Skin epidermis (tissue), 12 donors: Measurements from ENCODE around the gene SULT1B1.

ENCODE experiments used
- H3K27ac ChIP-seq, 21 experiments: fragments of 200-600 bp; sonication (generic) in 11 of 21; one replicate each; pipeline ENCODE4 v1.5.0; 2020; ENCODE audit warnings: mild to moderate bottlenecking in 3 of 21, inconsistent platforms in 2 of 21, moderate library complexity in 2 of 21
- H3K4me3 ChIP-seq, 7 experiments: fragments of 200-600 bp; sonication (generic) in 2 of 7; one replicate each; pipeline ENCODE4 v1.5.0; 2020; ENCODE audit warnings: inconsistent platforms in 2 of 7, mild to moderate bottlenecking in 2 of 7, moderate library complexity in 1 of 7

SULT1B1 gene

DNA sequence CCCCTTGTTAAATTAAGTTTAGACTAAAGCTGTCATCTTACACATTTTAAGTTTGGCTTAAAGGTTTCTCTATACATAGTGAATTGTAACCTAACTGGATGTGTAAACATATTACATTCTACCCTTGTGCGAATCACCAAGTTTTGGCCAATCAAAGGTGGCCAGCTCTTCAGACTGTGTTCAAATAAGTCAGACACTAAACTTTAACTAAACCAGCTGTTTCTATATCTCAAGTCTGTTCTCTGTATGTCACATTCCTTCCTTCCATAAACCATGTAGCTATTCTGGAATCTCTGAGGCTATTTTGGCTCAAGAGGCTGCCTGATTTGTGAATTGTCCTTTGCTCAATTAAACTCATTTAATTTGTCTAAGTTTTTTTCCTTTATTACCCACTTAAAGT is 6.7 kb downstream of the SULT1B1 start:
- Histone ChIP-seq H3K27ac (no peak overlapping the region), H3K4me3 (no peak overlapping the region)

DNA sequence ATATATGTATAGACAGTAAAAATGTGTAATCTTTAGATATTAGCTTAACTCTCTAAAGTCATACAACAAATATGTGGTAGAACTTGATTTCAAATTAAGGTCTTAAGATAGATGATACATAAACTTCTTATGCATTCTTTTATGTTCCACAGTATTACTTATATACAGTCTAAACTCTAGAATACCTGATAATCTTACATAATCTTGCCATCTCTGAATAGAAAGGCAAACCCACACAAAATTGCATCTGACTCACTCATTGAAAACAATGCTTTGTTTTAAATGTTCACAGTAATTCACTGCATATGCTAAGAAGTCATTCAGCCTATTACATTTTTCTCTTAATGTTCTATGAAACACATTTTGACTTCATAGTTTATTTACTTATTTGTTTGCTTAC is 10.1 kb downstream of the SULT1B1 start:
- Histone ChIP-seq H3K4me3 (no peak overlapping the region), H3K27ac (peak overlapping the region in 8 of 21 experiments; percentile 19 to 59 (median 36))

DNA sequence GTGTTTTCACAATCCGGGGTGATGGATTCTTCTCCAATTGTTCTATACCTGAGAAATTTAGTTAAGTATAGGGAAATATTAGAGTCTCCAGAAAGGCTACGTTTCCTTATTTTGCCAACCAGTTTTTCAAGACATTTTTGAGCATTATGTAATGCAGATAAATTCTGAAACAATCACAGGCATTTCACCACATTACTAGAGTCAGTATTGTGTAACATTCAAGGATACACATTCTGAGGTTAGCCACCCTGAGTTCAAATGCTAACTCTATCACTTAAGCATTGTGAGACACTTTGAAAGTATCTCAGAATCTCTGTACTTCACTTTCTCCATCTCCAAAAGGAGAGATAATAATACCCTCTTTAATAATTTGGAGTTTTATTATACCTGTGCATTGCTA is 10.6 kb downstream of the SULT1B1 start:
- Histone ChIP-seq H3K4me3 (no peak overlapping the region), H3K27ac (peak overlapping the region in 1 of 21 experiments; percentile 29)

DNA sequence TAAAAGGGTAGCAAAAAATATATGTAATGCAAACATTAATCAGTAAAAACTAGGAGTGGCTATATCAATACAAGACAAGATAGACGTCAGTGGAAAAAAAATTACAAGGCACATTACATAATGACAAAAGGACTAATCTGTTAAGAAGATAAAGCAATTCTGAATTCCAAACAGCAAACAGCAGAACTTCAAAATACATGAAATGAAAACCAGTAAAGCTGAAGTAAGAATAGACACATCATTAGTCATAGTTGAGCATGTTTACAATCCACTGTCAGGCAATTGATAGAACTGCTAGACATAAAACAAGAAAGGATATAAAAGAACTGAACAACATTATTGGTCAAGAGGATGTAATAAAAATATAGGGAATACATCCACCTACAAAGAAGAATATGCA is 12.2 kb downstream of the SULT1B1 start:
- no peak overlapping the region for H3K4me3 ChIP-seq
- H3K27ac ChIP-seq, result no peak overlapping the region

DNA sequence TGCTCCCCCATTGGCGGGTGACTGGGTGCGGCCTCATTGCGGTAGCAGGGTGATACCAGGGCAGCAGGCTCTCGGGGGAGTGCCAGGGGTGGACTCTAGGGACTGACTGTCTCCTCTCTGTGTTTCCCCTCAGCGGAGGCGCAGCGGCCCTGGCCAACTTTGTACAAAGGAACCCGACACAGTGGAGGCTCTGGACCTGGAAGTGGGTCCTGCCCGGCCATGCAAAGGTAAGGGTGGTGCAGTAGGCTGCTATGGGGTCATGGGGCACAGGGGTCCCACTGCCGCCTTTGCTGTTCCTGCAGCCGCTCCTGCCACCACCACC is 16.3 kb downstream of the SULT1B1 start:
- Histone ChIP-seq H3K27ac (no peak overlapping the region), H3K4me3 (no peak overlapping the region)

DNA sequence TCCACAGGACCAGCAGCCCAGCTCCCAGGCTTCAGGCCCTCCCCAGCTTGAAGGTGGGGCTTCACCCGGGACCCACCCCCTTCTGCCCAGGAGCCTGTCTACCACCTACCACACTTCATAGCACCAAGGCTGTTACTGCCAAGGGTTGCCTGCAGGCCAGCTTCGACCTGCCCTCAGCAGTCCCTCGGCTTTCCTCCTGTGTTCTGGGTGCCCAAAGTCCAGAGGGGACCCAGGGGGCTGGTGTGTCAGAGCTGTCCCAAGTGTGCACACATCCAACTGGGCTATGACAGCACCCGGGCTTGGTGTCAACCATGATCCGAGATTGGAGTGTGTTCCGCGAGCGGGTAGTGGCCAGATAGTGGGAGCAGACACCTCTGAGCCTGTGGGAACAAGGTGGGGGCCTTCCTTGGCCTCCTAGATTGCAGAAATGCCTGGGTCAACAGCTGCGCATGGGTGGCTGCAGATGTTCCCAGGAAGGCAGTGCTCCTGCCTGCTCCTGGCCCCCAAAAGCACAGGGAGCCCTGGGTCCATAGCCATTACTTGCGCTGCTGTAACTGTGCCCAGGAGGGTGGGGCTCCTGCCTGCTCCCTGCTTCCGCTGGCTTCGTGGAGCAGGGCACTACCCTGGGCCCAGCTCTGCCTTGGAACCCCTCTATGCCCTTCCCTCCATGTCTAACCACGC is 16.8 kb downstream of the SULT1B1 start:
- no peak overlapping the region for H3K27ac ChIP-seq
- no peak overlapping the region for H3K4me3 ChIP-seq

DNA sequence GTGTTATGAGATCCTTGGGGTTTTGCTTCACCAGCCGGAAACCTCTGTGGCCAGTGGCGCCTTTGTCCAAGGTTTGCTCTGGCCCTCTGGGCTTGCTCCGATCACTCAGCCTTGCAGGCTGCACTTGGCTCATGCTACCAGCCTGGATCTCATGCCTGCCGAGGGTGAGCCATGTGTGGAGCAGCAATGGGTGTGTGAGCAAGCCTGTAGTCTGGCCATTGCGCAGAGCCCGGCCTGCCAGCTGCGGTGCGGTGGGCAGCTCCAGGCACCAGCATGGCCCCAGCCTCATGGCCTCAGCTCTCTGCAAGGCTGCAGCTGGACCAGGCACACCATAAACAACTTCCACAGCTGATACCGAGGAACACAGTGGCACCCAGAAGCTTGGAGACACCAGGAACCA is 17.8 kb downstream of the SULT1B1 start:
- no peak overlapping the region for H3K27ac ChIP-seq
- H3K4me3 ChIP-seq, result no peak overlapping the region

DNA sequence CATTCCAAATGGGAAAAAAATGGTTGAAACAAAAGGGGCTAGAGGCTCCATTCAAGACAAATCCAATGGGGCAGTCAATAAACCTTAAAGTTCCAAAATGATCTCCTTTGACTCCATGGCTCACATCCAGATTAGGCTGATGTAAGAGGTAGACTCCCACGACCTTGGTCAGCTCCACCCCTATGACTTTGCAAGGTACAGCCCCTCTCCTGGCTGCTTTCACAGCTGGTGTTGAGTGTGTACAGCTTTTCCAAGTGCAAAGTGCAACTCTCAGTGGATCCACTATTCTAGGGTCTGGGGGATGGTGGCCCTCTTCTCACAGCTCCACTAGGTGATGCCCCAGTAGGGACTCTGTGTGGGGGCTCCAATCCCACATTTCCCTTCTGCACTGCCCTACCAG is 21.5 kb downstream of the SULT1B1 start:
- H3K4me3 ChIP-seq, result no peak overlapping the region
- H3K27ac ChIP-seq, result no peak overlapping the region

DNA sequence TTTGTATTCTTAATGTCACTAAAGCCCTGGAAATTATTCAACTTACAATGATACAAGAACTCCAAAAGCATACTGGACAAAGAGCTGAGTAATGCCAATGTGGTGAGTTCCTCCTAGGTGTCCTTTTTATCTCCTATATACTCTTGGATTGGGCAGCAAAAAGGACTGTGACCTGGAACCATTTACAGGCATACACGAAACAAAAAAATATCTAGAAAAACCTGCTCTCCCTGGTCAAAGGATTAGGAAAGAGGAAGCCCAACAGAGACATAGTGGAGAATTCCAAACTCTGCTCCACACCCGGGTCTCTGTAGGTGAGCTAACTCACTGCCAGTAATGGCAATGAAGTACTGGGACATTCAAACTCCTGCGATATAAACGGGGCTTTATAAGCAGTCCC is 25.3 kb downstream of the SULT1B1 start:
- Histone ChIP-seq H3K4me3 (no peak overlapping the region), H3K27ac (no peak overlapping the region)

DNA sequence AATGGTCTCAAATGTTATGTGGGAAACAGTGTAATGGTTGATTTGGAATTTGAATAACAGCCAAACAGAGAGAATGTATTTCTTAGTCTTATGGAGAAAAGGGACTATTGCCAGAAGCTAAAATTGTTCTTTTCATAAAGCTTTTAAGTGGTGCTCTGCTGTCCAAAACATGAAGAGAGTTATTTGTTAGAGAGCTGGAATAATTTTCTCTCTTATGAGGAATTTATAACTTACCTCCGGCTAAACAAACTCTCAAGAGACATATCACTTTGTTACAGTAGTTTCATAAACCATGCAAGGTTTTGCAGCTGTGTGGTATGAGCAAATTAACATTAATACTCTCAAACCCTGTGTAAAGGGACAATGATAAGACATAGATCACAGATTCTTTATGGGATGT is 28.6 kb downstream of the SULT1B1 start:
- Histone ChIP-seq H3K4me3 (no peak overlapping the region), H3K27ac (no peak overlapping the region)

DNA sequence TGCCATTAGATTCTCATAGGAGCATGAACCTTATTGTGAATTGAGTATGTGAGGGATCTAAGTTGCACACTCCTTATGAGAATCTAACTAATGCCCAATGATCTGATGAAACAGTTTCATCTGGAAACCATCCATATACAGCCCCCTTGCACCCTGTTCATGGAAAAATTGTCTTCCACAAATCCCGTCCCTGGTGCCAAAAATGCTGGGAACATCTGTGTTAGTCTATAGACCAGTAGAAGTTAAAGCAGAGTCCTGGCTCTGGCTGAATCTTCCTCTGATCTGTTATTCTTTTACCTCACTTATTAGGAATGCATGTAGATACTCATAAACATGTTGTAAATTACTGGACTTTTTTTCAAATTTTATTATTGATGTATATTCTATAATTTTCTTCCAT is 29.2 kb downstream of the SULT1B1 start:
- H3K4me3 ChIP-seq, result no peak overlapping the region
- no peak overlapping the region for H3K27ac ChIP-seq

DNA sequence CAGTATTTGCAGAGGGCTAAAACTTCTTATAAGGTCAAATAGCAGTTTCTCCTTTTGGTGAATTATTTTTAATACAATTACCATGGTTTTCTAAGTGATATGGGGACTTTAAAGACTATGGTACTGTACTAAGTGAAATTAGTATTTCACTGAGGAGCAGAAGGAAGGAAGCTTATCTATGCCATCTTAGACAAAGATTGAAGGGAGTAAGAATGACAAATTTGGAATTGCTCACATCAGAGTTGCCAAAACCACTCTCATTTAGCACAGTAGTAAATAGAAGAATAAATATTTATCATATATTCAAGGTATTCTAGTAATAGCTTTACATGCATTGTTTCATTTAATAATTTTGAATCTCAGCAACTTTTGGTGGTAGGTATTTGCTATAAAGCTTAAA is 30.4 kb downstream of the SULT1B1 start:
- H3K27ac ChIP-seq, result no peak overlapping the region
- H3K4me3 ChIP-seq, result no peak overlapping the region

DNA sequence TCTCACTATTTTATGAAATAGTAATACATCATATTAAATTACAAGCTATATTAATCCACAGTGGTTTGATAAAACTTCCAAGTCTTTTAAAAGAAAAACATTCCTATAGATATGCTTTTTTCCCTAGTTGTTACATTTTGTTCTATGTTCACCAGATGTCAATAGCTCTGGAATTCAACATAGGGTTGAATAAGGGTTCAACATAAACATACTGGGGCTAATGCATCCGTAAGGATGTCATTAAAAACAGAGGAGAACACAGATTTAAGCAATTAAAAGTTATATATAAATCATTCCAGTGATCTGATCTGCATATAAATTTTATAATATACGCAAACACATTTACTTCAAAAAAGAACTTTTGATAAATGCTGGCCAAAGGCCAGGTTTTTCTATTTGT is 32.5 kb downstream of the SULT1B1 start:
- Histone ChIP-seq H3K27ac (no peak overlapping the region), H3K4me3 (no peak overlapping the region)

DNA sequence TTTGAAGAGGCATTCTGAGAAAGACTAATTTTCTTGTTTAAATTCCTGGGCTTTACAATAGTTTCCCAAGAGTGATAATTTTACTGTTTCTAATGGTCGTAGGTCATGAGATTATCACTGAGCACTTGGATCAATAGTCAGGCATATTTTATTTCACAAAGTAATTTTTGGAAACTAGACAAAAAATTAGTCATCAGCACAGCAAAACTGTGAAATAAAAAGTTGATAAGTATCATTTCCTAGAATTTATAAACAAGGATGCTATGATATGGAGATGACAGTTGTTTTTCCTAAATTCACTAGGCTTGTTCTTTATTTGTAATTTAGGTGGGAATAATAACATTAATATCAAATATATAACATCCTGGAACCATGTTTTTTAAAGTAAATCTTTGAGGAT is 33.0 kb downstream of the SULT1B1 start:
- Histone ChIP-seq H3K4me3 (no peak overlapping the region), H3K27ac (peak overlapping the region in 2 of 21 experiments; percentile 21 to 48)

DNA sequence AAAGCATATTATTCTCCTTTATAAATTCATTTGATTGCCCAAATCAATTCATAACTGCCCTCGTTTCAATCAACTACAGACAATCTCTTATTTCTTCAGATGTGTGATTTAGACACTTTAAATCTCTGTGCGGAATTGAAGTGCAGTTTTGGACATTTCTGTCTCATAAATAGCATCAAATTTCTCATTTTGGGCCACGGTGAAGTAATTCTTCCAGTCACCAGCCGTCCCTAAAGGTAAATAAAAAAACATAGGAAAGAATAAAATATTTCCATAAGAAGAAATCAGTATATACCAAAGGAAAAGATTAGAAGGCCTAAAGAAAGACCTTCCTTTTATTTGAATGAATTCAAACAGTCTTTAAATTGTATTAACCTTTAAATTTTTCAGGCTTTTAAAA is 33.4 kb downstream of the SULT1B1 start:
- H3K27ac ChIP-seq, result peak overlapping the region in 5 of 21 experiments; percentile 3 to 48 (median 33)

DNA sequence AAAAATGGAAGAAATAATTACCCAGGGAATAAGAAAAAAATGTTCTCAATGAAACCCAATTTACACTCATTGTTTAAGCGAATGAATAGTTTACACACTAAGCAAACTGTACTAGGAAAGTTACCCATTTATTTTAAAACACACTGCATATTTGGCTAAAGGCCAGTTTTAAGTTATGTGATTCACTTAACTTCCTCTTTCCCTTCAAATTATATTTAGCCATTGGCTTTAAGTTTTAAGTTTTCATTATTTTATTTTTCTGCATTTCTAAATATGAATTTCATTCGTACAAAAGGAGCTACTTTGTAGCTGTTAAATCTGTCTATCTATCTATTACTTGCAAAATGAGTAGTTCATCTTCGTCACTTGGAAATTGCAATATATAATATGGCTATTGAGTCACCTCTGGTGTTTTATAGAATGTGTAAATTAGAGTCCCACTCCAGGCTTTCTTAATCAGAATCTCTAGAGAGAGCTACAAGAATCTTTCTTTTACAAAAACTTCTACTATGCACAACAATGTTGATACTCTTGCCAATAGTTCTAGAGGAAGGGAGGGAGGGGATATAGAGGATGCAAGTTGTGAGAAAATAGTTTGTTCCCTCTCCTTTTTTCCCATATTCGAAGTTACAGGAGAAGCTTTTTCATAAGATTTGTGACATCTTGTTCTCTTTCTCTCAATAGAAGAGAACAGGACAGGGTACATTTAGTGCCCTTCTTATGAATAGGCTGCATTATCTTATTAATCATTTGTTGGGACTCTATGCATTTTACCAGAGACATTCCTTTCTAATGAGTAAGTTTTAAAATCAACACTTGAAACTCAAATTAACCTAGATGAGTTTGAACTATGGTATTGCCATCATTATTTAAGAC is 41.8 kb downstream of the SULT1B1 start:
- H3K27ac ChIP-seq, result no peak overlapping the region
- no peak overlapping the region for H3K4me3 ChIP-seq

More for the DNA sequence above, 33.4 kb downstream of the SULT1B1 start:
- H3K4me3 ChIP-seq, result no peak overlapping the region

DNA sequence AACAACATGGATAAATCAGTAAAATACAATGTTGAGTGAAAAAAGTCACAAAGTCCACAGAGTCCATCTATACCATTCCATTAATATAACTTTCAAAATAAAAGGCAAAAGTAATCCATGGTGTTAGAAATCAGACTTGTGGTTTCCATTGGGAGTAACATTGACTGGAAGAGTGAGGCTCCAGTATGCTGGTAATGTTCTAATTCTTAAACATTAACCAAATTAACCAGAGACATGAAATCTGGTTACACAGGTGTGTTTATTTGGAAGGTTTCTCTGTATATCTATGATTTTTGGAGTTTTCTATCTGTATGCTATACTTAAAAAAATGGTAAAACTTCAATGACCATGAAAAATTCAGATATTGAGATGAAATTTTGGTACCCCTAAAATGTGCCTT is 42.6 kb downstream of the SULT1B1 start:
- Histone ChIP-seq H3K4me3 (no peak overlapping the region), H3K27ac (no peak overlapping the region)

DNA sequence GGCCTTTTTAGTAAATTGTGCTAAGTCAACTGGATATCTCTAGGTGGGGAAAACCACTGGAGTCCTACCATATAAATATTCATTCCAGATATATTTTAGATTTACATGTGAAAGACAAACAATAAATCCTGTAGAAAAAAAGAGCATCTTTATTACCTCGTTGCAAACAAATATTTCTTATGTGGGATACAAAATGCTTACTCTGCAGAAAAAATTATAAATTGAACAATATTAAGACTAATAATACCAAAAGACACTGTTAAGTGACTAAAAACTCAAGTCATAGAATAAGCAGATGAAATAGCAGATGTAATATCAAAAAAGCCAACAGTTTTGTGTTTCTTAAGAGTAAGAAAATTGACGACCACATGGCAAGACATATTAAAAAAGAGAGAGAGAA is 43.8 kb downstream of the SULT1B1 start:
- H3K4me3 ChIP-seq, result no peak overlapping the region
- no peak overlapping the region for H3K27ac ChIP-seq

DNA sequence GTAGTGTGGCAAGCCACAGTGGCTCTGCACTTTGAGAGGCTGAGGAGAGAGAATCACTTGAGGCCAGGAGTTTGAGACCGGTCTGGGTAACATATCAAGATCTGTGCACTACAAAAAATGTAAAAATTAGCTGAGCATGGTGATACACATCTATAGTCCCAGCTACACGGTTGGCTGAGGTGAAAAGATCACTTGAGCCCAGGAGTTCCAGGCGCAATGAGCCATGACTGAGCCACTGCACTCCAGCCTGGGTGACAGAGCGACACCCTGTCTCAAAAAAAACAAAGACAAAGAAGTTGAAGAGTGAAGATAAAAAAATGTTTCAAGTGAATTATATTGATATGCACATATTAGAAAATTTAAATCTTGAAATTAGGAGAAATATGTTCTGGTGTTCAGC is 46.3 kb downstream of the SULT1B1 start:
- Histone ChIP-seq H3K27ac (no peak overlapping the region), H3K4me3 (no peak overlapping the region)

DNA sequence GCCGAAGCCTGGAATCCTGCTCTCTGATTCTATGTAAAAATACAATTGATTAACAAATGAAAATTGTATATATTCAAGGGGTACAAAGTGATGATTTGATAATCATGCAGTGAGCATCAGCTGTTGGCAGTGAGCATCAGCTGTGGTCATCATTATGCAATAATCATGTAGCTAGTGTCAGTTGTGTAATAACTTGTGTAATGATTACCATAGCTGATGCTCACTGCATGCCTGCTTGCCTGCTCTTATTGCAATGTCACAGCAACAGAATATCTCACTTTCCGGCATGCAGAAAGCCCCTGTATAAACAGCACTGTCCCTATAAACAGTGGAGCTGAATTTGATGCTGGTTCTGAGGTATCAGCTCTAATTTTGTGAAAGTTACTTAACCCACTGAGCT is 46.8 kb downstream of the SULT1B1 start:
- no peak overlapping the region for H3K4me3 ChIP-seq
- H3K27ac ChIP-seq, result no peak overlapping the region

DNA sequence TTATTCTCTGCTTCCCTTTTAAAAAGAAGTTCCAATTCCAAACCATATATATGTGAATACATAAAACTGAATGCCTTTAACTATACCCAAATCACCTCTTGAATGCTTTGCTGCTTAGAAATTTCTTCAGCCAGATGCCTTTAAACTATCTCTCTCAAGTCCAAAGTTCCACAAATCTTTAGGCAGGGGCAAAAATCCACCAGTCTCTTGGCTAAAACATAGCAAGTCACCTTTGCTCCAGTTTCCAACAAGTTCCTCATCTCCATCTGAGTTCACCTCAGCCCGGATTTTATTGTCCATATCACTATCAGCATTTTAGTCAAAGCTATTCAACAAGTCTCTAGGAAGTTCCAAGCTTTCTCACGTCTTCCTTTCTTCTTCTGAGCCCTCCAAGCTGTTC is 49.8 kb downstream of the SULT1B1 start:
- no peak overlapping the region for H3K4me3 ChIP-seq
- no peak overlapping the region for H3K27ac ChIP-seq

DNA sequence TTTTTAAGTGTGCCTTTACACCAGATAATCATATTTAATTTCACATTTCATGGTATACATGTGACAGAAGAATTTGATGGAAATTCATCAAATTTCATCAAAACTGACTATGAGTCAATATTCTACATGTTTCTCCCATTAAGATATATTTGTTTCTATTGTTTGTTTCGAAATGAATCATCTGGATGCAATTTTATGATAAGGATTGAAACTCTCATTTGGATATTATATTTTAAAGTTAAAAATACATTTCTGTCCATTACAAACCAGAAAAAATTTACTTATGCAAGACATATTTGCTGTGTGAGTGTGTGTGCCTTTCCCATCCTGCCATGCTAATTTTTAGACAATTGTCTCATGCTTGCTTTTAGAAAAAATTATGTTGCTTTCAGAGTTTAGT is 52.2 kb downstream of the SULT1B1 start:
- H3K4me3 ChIP-seq, result no peak overlapping the region
- H3K27ac ChIP-seq, result peak overlapping the region in 1 of 21 experiments; percentile 45
